RWPE1 (cell line): ENCODE data around the gene PRSS50.

Source experiments
- CTCF ChIA-PET: fragments of 350-600 bp; sonication (Branson Sonifier 250); formaldehyde crosslinking; extraction: SDS; loops from one replicate; lab custom pipeline; 2021; lab: Yijun Ruan, JAX
- POLR2A ChIA-PET: fragments of 400-600 bp; formaldehyde crosslinking; extraction: SDS; loops from one replicate; lab custom pipeline; 2020; ENCODE audit warnings: antibody characterized with exemption; ENCODE audit not compliant: low non-redundant PET; lab: Yijun Ruan, JAX
- DNase-seq: peaks from one replicate; pipeline ENCODE4 v3.0.0; 2012; ENCODE audit warnings: low spot score
- H3K27ac ChIP-seq: fragments of 450-650 bp; 2 replicates; pipeline ENCODE4 v1.5.1; 2017
- CTCF ChIP-seq: fragments of 450-650 bp; conservative IDR thresholded peaks from 2 replicates; pipeline ENCODE4 v1.5.1; 2017; ENCODE audit warnings: low read depth, mild to moderate bottlenecking

The PRSS50 gene

GRCh38 chr3:46664971-46665762 lies 52.5 kb downstream of the PRSS50 start:
- CTCF ChIA-PET, result interaction anchor here (0.6 kb wide), 1 partner anchor 249 kb away, joined by 4 read pairs; no protein-coding TSS in a partner anchor
- H3K27ac ChIP-seq, result no peak overlapping the region
- TF ChIP-seq CTCF, result no peak
- POLR2A ChIA-PET, result no interaction called here
- no peak for DNase-seq

- no peak for TF ChIP-seq CTCF
- no peak for DNase-seq
- CTCF ChIA-PET, result interaction anchor here (0.7 kb wide), 1 partner anchor 71 kb away, joined by 3 read pairs; no protein-coding TSS in a partner anchor
- H3K27ac ChIP-seq, result no peak overlapping the region; the same call in 1 of the 2 replicates
- POLR2A ChIA-PET, result no interaction called here
Observed at GRCh38 chr3:46664188-46664970, 53.3 kb downstream of the PRSS50 start.

- CTCF ChIA-PET, result interaction anchor here (0.7 kb wide), 1 partner anchor 71 kb away, joined by 3 read pairs; no protein-coding TSS in a partner anchor
- no peak for DNase-seq
- no peak; the same call in 1 of the 2 replicates for TF ChIP-seq CTCF
- H3K27ac ChIP-seq, result no peak overlapping the region; the same call in 1 of the 2 replicates
- POLR2A ChIA-PET, result no interaction called here
Observed at GRCh38 chr3:46663591-46664135, 54.0 kb downstream of the PRSS50 start.

- CTCF ChIA-PET, result no interaction called here
- H3K27ac ChIP-seq, result no peak overlapping the region; the same call in 1 of the 2 replicates
- POLR2A ChIA-PET, result no interaction called here
- DNase-seq, result no peak
- TF ChIP-seq CTCF, result no peak
Observed at GRCh38 chr3:46662771-46663551, 54.7 kb downstream of the PRSS50 start.
